ENCODE measurements around the gene PLIN3. TPM values are rescaled to one million over a fixed set of nuclear protein-coding genes. Genes with fewer than 3 reads are reported as not detected.

Gene PLIN3
- total and polyA plus RNA-seq, 9 of the 15 experiments (the other 6 are each of a cell fraction or from before 2014, with no cell fraction given), result 7.5 to 75.6 (median 43.1) TPM

- TF ChIP-seq CHD7 (IDR thresholded peaks at IDR 0.05; ENCODE audit: low read depth, low read length), result no peak
- TF ChIP-seq ZSCAN29 (IDR thresholded peaks at IDR 0.05), result no peak
- TF ChIP-seq ETV6 (IDR thresholded peaks at IDR 0.05; ENCODE audit: borderline replicate concordance in 1 of 2, low read depth in 2 of 2, low read length in 1 of 2), result no peak
- TF ChIP-seq ETV6 (CRISPR knock-in tag; IDR thresholded peaks at IDR 0.05; ENCODE audit: borderline replicate concordance), result no peak
- no peak for TF ChIP-seq HOXB6 (CRISPR knock-in tag; IDR thresholded peaks at IDR 0.05; ENCODE audit: borderline replicate concordance)
- TF ChIP-seq SRSF3 (IDR thresholded peaks at IDR 0.05; ENCODE audit: insufficient read depth, low read length), result no peak
- TF ChIP-seq ZNF197 (CRISPR knock-in tag; IDR thresholded peaks at IDR 0.05; ENCODE audit: low read depth), result no peak
- TF ChIP-seq SIX5 (IDR thresholded peaks at IDR 0.05; ENCODE audit: borderline replicate concordance in 1 of 2, insufficient read depth in 1 of 2, low read depth in 1 of 2, low read length in 2 of 2), result no peak
- peak; percentile 96 for TF ChIP-seq KLF1 (tag; IDR thresholded peaks at IDR 0.05)
- TF ChIP-seq RBM15 (IDR thresholded peaks at IDR 0.05; ENCODE audit: insufficient read depth, low read length), result no peak
- TF ChIP-seq SRSF7 (optimal IDR thresholded peaks at IDR 0.05; ENCODE audit: low read depth, low read length), result no peak
- no peak for TF ChIP-seq USF2 (CRISPR knock-in tag; IDR thresholded peaks at IDR 0.05)
- no peak for TF ChIP-seq FOXO4 (CRISPR knock-in tag; IDR thresholded peaks at IDR 0.05)
- peak; percentile 16 to 73; a peak in 2 of 4 replicates for TF ChIP-seq TEAD1 (CRISPR knock-in tag; IDR thresholded peaks at IDR 0.05)
Observed at GRCh38 chr19:4870025-4870700, 2.7 kb upstream of the PLIN3 start (continued).

All from K562 (cell line).